H9 (cell line): ENCODE results near the gene XPC. TPM values are rescaled to one million over a fixed set of nuclear protein-coding genes. Genes with fewer than 3 reads are reported as not detected.

Experiments
- DNase-seq: peaks from one replicate; pipeline ENCODE4 v3.0.0-alpha.2; 2017
- H2AFZ ChIP-seq: one replicate; pipeline ENCODE4 v1.6.1; 2013; ENCODE audit warnings: mild to moderate bottlenecking, low read length, control low read depth, moderate library complexity
- H2AK5ac ChIP-seq: 2 replicates; pipeline ENCODE4 v1.6.1; 2013; ENCODE audit warnings: low read length, control low read depth, mixed read lengths; ENCODE audit not compliant: insufficient read length
- H2BK120ac ChIP-seq: one replicate; pipeline ENCODE4 v1.6.1; 2013; ENCODE audit warnings: low read depth, mild to moderate bottlenecking, low read length, control low read depth, inconsistent platforms; ENCODE audit not compliant: poor library complexity, severe bottlenecking
- H2BK12ac ChIP-seq: 2 replicates; pipeline ENCODE4 v1.6.1; 2013; ENCODE audit warnings: low read length, control low read depth, mixed read lengths, low read depth; ENCODE audit not compliant: insufficient read length
- H2BK15ac ChIP-seq: 2 replicates; pipeline ENCODE4 v1.6.1; 2013; ENCODE audit warnings: low read depth, low read length, control low read depth
- H2BK20ac ChIP-seq: one replicate; pipeline ENCODE4 v1.6.1; 2013; ENCODE audit warnings: low read depth, mild to moderate bottlenecking, low read length, control low read depth, inconsistent platforms; ENCODE audit not compliant: poor library complexity, severe bottlenecking
- H2BK5ac ChIP-seq: 2 replicates; pipeline ENCODE4 v1.6.1; 2013; ENCODE audit warnings: low read length, control low read depth, mixed read lengths; ENCODE audit not compliant: insufficient read length
- H3K14ac ChIP-seq: 2 replicates; pipeline ENCODE4 v1.6.1; 2013; ENCODE audit warnings: low read length, control low read depth; ENCODE audit not compliant: insufficient read depth
- H3K18ac ChIP-seq: 2 replicates; pipeline ENCODE4 v1.6.1; 2013; ENCODE audit warnings: low read depth, mild to moderate bottlenecking, mixed read lengths, low read length, control low read depth; ENCODE audit not compliant: insufficient read length
- H3K23ac ChIP-seq: 2 replicates; pipeline ENCODE4 v1.6.1; 2013; ENCODE audit warnings: low read length, control low read depth, mixed read lengths, low read depth; ENCODE audit not compliant: insufficient read length
- H3K23me2 ChIP-seq: 2 replicates; pipeline ENCODE4 v1.6.1; 2013; ENCODE audit warnings: low read depth, mild to moderate bottlenecking, mixed read lengths, low read length, control low read depth; ENCODE audit not compliant: insufficient read length, poor library complexity, severe bottlenecking
- H3K27ac ChIP-seq: 2 replicates; pipeline ENCODE4 v1.5.1; 2013; ENCODE audit warnings: low read length, control low read depth, mixed read lengths, low read depth; ENCODE audit not compliant: insufficient read length
- H3K27me3 ChIP-seq: 2 replicates; pipeline ENCODE4 v1.6.1; 2013; ENCODE audit warnings: low read length, control low read depth, inconsistent platforms; ENCODE audit not compliant: insufficient read depth
- H3K4ac ChIP-seq: 2 replicates; pipeline ENCODE4 v1.6.1; 2013; ENCODE audit warnings: low read depth, mild to moderate bottlenecking, control low read depth, inconsistent platforms, low read length, moderate library complexity
- H3K4me1 ChIP-seq: 2 replicates; pipeline ENCODE4 v1.6.1; 2013; ENCODE audit warnings: low read length, control low read depth, inconsistent platforms; ENCODE audit not compliant: insufficient read depth
- H3K4me2 ChIP-seq: 2 replicates; pipeline ENCODE4 v1.6.1; 2013; ENCODE audit warnings: low read length, control low read depth, mixed read lengths; ENCODE audit not compliant: insufficient read length, insufficient read depth
- H3K56ac ChIP-seq: 2 replicates; pipeline ENCODE4 v1.6.1; 2013; ENCODE audit warnings: low read depth, mild to moderate bottlenecking, mixed read lengths, low read length, control low read depth; ENCODE audit not compliant: insufficient read length
- H3K79me1 ChIP-seq: 2 replicates; pipeline ENCODE4 v1.6.1; 2013; ENCODE audit warnings: low read depth, mild to moderate bottlenecking, moderate library complexity, low read length, control low read depth, inconsistent platforms; ENCODE audit not compliant: insufficient read depth, poor library complexity, severe bottlenecking
- H3K79me2 ChIP-seq: 2 replicates; pipeline ENCODE4 v1.6.1; 2013; ENCODE audit warnings: low read length, control low read depth, inconsistent platforms; ENCODE audit not compliant: insufficient read depth
- H3K9ac ChIP-seq: 2 replicates; pipeline ENCODE4 v1.6.1; 2013; ENCODE audit warnings: low read length, control low read depth, mixed read lengths; ENCODE audit not compliant: insufficient read length; ENCODE audit errors: extremely low read depth
- H3K9me3 ChIP-seq: one replicate; pipeline ENCODE4 v1.6.1; 2013; ENCODE audit warnings: low read depth, low read length, inconsistent platforms; ENCODE audit not compliant: control insufficient read depth
- H3T11ph ChIP-seq: one replicate; pipeline ENCODE4 v1.6.1; 2013; ENCODE audit warnings: mild to moderate bottlenecking, low read length, control low read depth, inconsistent platforms
- H4K20me1 ChIP-seq: one replicate; pipeline ENCODE4 v1.6.1; 2013; ENCODE audit not compliant: control insufficient read depth, insufficient read length, insufficient read depth
- H4K5ac ChIP-seq: 2 replicates; pipeline ENCODE4 v1.6.1; 2013; ENCODE audit warnings: low read depth, mild to moderate bottlenecking, mixed read lengths, low read length, control low read depth; ENCODE audit not compliant: insufficient read length
- H4K8ac ChIP-seq: replicated peaks from 2 replicates; pipeline ENCODE4 v1.6.1; 2013; ENCODE audit warnings: low read length, control low read depth, mixed read lengths, low read depth; ENCODE audit not compliant: insufficient read length
- H4K91ac ChIP-seq: 2 replicates; pipeline ENCODE4 v1.6.1; 2013; ENCODE audit warnings: low read depth, mild to moderate bottlenecking, moderate library complexity, mixed read lengths, low read length, control low read depth; ENCODE audit not compliant: insufficient read length
- H3K27ac Mint-ChIP-seq, 3 experiments: 2 replicates in 2 of 3; 3 replicates in 1 of 3; pipeline ENCODE4 v1.8.0; 2020 to 2021; ENCODE audit warnings: mixed read lengths in 3 of 3, mild to moderate bottlenecking in 1 of 3, moderate library complexity in 1 of 3
- H3K27me3 Mint-ChIP-seq: 2 replicates; pipeline ENCODE4 v1.8.0; 2021; ENCODE audit warnings: low read depth, mild to moderate bottlenecking, moderate library complexity, mixed read lengths
- H3K36me3 Mint-ChIP-seq, 3 experiments: 2 replicates in 2 of 3; 3 replicates in 1 of 3; pipeline ENCODE4 v1.8.0; 2020 to 2021; ENCODE audit warnings: low read depth in 3 of 3, mixed read lengths in 3 of 3; ENCODE audit not compliant: insufficient read depth in 1 of 3
- H3K4me1 Mint-ChIP-seq, 2 experiments: 2 replicates each; pipeline ENCODE4 v1.8.0; 2020; ENCODE audit warnings: mixed read lengths in 2 of 2
- H3K4me3 Mint-ChIP-seq, 2 experiments: 2 replicates in 1 of 2; 3 replicates in 1 of 2; pipeline ENCODE4 v1.8.0; 2020 to 2021; ENCODE audit warnings: mild to moderate bottlenecking in 2 of 2, mixed read lengths in 2 of 2, moderate library complexity in 1 of 2
- H3K9me3 Mint-ChIP-seq, 2 experiments: 2 replicates in 1 of 2; 3 replicates in 1 of 2; pipeline ENCODE4 v1.8.0; 2020; ENCODE audit warnings: mild to moderate bottlenecking in 2 of 2, mixed read lengths in 2 of 2, moderate library complexity in 1 of 2
- WGBS: extraction: QIAGEN DNeasy Blood & Tissue Kit; methylation state at CpG from one replicate; pipeline ENCODE4 v1.1.7; 2013; ENCODE audit warnings: missing lambda C conversion rate, low lambda C conversion rate, mixed read lengths; ENCODE audit not compliant: insufficient read length; ENCODE audit errors: extremely low coverage; 5-methylcytosine and 5-hydroxymethylcytosine counted together
- total RNA-seq: library from RNA; stranded (reverse); gene quantifications from 2 replicates; pipeline ENCODE4 v1.2.1, GENCODE V29; 2021
- TF ChIP-seq, protein P1 (sequence below): fragments of 200-600 bp; sonication (generic); conservative IDR thresholded peaks from 3 replicates; pipeline ENCODE4 v1.8.0; 2021; ENCODE audit warnings: antibody characterized with exemption, mild to moderate bottlenecking

Gene XPC
- total RNA-seq, 1 experiment from 2014 or later = 30.3 TPM

GRCh38 chr3:14142567-14143270 is 35.7 kb downstream of the XPC start:
- Histone ChIP-seq H3T11ph (no peak overlapping the region), H4K5ac (no peak overlapping the region), H3K27ac (no peak overlapping the region), H3K4me2 (no peak overlapping the region), H2BK120ac (no peak overlapping the region), H3K4ac (no peak overlapping the region), H2BK12ac (no peak overlapping the region), H3K79me1 (no peaks in the 10 kb centered on the region), H2BK20ac (no peak overlapping the region), H3K56ac (no peak overlapping the region), H4K20me1 (peaks cover 2% of the 10 kb centered on the region), H3K4me1 (peaks cover under 1% of the 10 kb centered on the region; the same call in 1 of the 2 replicates), H2AK5ac (no peak overlapping the region), H3K18ac (no peak overlapping the region), H4K91ac (no peak overlapping the region), H3K23ac (no peak overlapping the region), H3K23me2 (peaks cover 2% of the 10 kb centered on the region), H3K9ac (no peak overlapping the region), H3K27me3 (no peaks in the 10 kb centered on the region), H2AFZ (no peak overlapping the region), H2BK5ac (no peak overlapping the region), H2BK15ac (no peak overlapping the region), H3K14ac (no peak overlapping the region), H4K8ac (no peak overlapping the region), H3K9me3 (no peaks in the 10 kb centered on the region), H3K79me2 (no peaks in the 10 kb centered on the region)
- Mint-ChIP-seq H3K9me3 (no peaks in the 10 kb centered on the region; a peak in 1 of 5 replicates), H3K27me3 (no peaks in the 10 kb centered on the region; the same call in 1 of the 2 replicates), H3K27ac (peak overlapping the region in 1 of 3 experiments; percentile 17; a peak in 1 of 7 replicates), H3K36me3 (peaks cover 18 to 74% (median 34%) of the 10 kb centered on the region in 3 experiments), H3K4me1 (peaks cover 4 to 15% of the 10 kb centered on the region in 2 experiments), H3K4me3 (no peak overlapping the region)
- no CpG with 5 or more reads among the region's 8 CpGs for WGBS
- DNase-seq = no peak
- TF ChIP-seq, protein P1, sequence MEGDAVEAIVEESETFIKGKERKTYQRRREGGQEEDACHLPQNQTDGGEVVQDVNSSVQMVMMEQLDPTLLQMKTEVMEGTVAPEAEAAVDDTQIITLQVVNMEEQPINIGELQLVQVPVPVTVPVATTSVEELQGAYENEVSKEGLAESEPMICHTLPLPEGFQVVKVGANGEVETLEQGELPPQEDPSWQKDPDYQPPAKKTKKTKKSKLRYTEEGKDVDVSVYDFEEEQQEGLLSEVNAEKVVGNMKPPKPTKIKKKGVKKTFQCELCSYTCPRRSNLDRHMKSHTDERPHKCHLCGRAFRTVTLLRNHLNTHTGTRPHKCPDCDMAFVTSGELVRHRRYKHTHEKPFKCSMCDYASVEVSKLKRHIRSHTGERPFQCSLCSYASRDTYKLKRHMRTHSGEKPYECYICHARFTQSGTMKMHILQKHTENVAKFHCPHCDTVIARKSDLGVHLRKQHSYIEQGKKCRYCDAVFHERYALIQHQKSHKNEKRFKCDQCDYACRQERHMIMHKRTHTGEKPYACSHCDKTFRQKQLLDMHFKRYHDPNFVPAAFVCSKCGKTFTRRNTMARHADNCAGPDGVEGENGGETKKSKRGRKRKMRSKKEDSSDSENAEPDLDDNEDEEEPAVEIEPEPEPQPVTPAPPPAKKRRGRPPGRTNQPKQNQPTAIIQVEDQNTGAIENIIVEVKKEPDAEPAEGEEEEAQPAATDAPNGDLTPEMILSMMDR = no peak
